Mononuclear cell (primary cell): ENCODE data around the gene TLR7. TPM values are rescaled to one million over a fixed set of nuclear protein-coding genes. Genes with fewer than 3 reads are reported as not detected.

Source experiments
- H3K27me3 ChIP-seq: 2 replicates; pipeline ENCODE4 v1.6.0; 2011; ENCODE audit warnings: low read length, control low read depth; ENCODE audit not compliant: insufficient read depth
- H3K4me1 ChIP-seq: 2 replicates; pipeline ENCODE4 v1.5.1; 2011; ENCODE audit warnings: mild to moderate bottlenecking, low read length, control low read depth; ENCODE audit not compliant: insufficient read depth
- H3K4me3 ChIP-seq: 2 replicates; pipeline ENCODE4 v1.5.1; 2011; ENCODE audit warnings: mild to moderate bottlenecking, low read length, moderate library complexity
- H3K9me3 ChIP-seq: 2 replicates; pipeline ENCODE4 v1.5.1; 2011; ENCODE audit warnings: low read depth, mild to moderate bottlenecking, control low read depth, low read length
- total RNA-seq: library from RNA; depleted of rRNA; stranded (reverse); fragments of >200 nt; gene quantifications from one replicate; pipeline ENCODE4 v1.2.3, GENCODE V29; 2012

Gene TLR7
- total RNA-seq, 1 donor: 3.0 TPM

DNA sequence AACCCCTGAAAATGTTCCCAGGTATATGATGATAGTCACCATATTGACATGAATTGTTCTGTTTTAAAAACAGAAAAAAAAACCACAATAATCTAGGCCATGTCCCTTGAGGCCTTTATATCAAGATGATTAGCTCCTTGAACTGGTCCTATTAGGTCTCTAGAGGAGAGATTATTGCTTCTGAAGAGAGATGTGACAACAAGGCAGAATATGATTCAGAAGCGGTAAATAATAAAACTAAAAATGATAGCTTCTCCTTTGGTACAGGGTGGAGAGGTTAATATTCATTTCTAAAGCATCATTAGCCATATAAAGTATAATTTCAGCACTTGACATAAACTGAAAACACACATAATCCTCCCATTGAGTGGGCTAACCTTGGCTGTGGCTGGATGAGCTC, 65.4 kb downstream of the TLR7 start:
- Histone ChIP-seq H3K4me3 (no peak overlapping the region), H3K9me3 (no peaks in the 10 kb centered on the region), H3K27me3 (no peaks in the 10 kb centered on the region), H3K4me1 (no peaks in the 10 kb centered on the region)

DNA sequence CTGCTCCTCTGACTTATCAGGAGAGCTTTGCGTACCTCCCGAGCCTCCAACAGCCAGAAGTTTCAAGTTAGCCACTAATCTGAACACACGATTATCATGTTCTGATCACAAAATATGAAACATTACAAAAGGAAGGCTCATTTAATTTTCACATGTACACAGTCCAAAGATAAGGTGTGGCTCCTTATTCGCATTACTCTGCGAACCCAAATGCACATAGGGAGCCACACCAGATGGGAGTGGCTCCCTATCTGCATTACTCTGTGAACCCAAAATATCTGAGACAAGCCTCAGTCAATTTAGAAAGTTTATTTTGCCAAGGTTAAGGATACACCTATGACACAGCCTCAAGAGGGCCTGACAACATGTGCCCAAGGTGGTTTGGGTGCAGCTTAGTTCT, 68.0 kb downstream of the TLR7 start:
- H3K27me3 ChIP-seq: no peaks in the 10 kb centered on the region
- H3K4me3 ChIP-seq: no peak overlapping the region
- H3K9me3 ChIP-seq: no peaks in the 10 kb centered on the region
- H3K4me1 ChIP-seq: no peaks in the 10 kb centered on the region

DNA sequence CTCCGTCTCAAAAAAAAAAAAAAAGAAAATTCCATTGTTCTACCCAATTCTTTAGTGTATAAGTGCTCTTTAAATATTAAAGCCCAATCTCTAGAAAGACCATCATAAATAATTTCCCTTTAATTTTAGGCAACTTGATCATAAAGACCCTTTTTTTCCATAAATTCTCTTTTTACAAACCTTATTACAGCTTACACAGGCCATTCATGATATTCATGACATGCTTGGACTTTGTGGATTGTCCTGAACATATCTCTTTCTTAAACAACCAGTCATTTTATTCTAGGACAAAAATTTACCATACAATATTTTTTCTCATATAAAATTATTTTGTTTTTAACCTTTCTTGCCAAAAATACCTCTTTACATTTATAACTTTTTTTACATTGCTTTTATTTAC, 70.1 kb downstream of the TLR7 start:
- Histone ChIP-seq H3K4me3 (no peak overlapping the region), H3K9me3 (no peaks in the 10 kb centered on the region), H3K27me3 (no peaks in the 10 kb centered on the region), H3K4me1 (no peaks in the 10 kb centered on the region)

Other genes with a start within 250 kb of the TLR7 start
- 15.7 TPM for gene PRPS2, start 75.7 kb upstream of the TLR7 start, total RNA-seq
- 18.4 TPM for gene TLR8, start 39.5 kb downstream of the TLR7 start, total RNA-seq
- 5,748 TPM for gene TMSB4X, start 108.0 kb downstream of the TLR7 start, total RNA-seq
- not detected for gene FAM9C, start 177.5 kb downstream of the TLR7 start, total RNA-seq